NCI-H1694 (cell line): ENCODE data around the gene GPX7.
A peak's percentile ranks its signal among the peaks of the same experiment; 100 is the strongest.
"Not testable (repeated sequence)": the region's sequence is repeated elsewhere in the genome, so short reads cannot be mapped to it uniquely, and the experiment has no call there.

ENCODE experiments used
- DNase-seq: peaks from one replicate; lab custom pipeline; 2025; lab: John Stamatoyannopoulos, UW

The GPX7 gene

GRCh38 chr1:52601991-52602855 is at the start of gene GPX7:
Gene GPX7, plus strand, starts transcription at chr1:52602371. Its CDS starts 39 bp downstream, at chr1:52602410.
- DNase-seq = no peak

- peak; percentile 88 for DNase-seq
Measured at GRCh38 chr1:52552505-52553361, 49.4 kb upstream of the GPX7 start, which contains the start of gene TUT4. Gene TUT4, minus strand, starts transcription at chr1:52553092. Its CDS starts 26,812 bp downstream, at chr1:52526280.

- DNase-seq = peak; percentile 88
Measured at GRCh38 chr1:52553362-52554266, 48.6 kb upstream of the GPX7 start.

GRCh38 chr1:52554267-52554640 is 47.9 kb upstream of the GPX7 start:
- DNase-seq = no peak

GRCh38 chr1:52554756-52555155 is 47.4 kb upstream of the GPX7 start:
- no peak for DNase-seq

GRCh38 chr1:52556641-52557360 is 45.4 kb upstream of the GPX7 start:
- no peak for DNase-seq

GRCh38 chr1:52558941-52559340 is 43.2 kb upstream of the GPX7 start:
- no peak for DNase-seq

- no peak for DNase-seq
Measured at GRCh38 chr1:52559875-52560274, 42.3 kb upstream of the GPX7 start.

GRCh38 chr1:52562766-52563165 is 39.4 kb upstream of the GPX7 start:
- no peak for DNase-seq

GRCh38 chr1:52567943-52568342 is 34.2 kb upstream of the GPX7 start:
- no peak for DNase-seq

- DNase-seq = no peak
Measured at GRCh38 chr1:52569449-52570210, 32.5 kb upstream of the GPX7 start.

GRCh38 chr1:52571783-52572182 is 30.4 kb upstream of the GPX7 start:
- no peak for DNase-seq

GRCh38 chr1:52572387-52572786 is 29.8 kb upstream of the GPX7 start:
- DNase-seq = no peak

- DNase-seq = no peak
Measured at GRCh38 chr1:52574594-52574993, 27.6 kb upstream of the GPX7 start.

GRCh38 chr1:52576074-52576473 is 26.1 kb upstream of the GPX7 start:
- DNase-seq = no peak

- DNase-seq = not testable (repeated sequence)
Measured at GRCh38 chr1:52578066-52578465, 24.1 kb upstream of the GPX7 start.

GRCh38 chr1:52579415-52579814 is 22.8 kb upstream of the GPX7 start:
- DNase-seq = no peak

GRCh38 chr1:52580283-52580682 is 21.9 kb upstream of the GPX7 start:
- DNase-seq = no peak

- no peak for DNase-seq
Measured at GRCh38 chr1:52582116-52582696, 20.0 kb upstream of the GPX7 start.

GRCh38 chr1:52585474-52585873 is 16.7 kb upstream of the GPX7 start:
- no peak for DNase-seq
